HG02852 (cell line): ENCODE measurements around the gene CFB.

Experiments used
- ATAC-seq: cut with Tn5 transposase; IDR thresholded peaks from one replicate; pipeline ENCODE4 v1.9.1; 2021; ENCODE audit warnings: mild to moderate bottlenecking, moderate library complexity; ENCODE audit not compliant: unreplicated experiment

Gene CFB

GRCh38 chr6:31947864-31948263 is 2.0 kb downstream of the CFB start:
- no peak for ATAC-seq

- ATAC-seq, result no peak
Measured at GRCh38 chr6:31948306-31948705, 2.4 kb downstream of the CFB start.

- ATAC-seq, result no peak
Measured at GRCh38 chr6:31948753-31949413, 3.0 kb downstream of the CFB start.

DNA sequence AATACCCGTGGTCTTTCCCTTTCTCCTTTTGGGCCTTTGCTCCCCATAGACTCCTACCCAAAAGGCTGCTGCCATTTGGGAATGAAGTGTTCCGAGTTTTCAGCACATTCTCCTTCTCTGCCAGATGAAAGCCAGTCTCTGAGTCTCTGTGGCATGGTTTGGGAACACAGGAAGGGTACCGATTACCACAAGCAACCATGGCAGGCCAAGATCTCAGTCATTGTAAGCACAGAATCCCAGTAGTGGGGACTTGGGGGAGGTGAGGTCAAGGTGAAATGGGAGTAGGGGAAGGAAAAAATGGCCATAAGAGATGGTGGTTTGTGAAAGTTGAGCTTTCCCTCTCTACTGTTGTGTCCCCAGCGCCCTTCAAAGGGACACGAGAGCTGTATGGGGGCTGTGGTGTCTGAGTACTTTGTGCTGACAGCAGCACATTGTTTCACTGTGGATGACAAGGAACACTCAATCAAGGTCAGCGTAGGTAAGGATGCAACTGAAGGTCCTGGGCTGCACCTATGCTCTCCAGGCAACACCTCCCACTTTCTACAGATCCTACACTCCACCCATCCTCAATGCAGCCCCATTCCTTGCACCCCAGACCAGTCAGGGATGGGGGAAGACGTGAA is 4.1 kb downstream of the CFB start:
- no peak for ATAC-seq

- no peak for ATAC-seq
Measured at GRCh38 chr6:31952140-31952805, 6.4 kb downstream of the CFB start.

- ATAC-seq, result no peak
Measured at GRCh38 chr6:31952890-31953289, 7.0 kb downstream of the CFB start.

- no peak for ATAC-seq
Measured at GRCh38 chr6:31954511-31954910, 8.6 kb downstream of the CFB start.

- no peak for ATAC-seq
Measured at GRCh38 chr6:31956796-31957195, 10.9 kb downstream of the CFB start.

DNA sequence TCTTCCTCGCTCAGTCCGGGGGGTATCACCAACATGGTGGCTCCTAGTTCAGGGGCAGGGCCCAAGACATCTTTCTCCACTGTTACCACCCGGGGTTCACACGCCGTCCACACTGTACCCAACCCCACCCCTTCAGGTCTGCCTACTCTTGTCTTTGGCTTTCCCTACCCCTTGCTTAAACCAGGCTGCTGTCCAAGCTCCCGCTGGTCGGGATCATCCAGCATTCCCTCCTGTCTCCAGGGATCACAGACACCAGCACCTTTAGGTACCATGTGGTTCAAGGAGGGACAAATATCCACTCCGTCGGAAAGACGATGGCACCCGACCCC is 12.5 kb downstream of the CFB start:
- no peak for ATAC-seq

DNA sequence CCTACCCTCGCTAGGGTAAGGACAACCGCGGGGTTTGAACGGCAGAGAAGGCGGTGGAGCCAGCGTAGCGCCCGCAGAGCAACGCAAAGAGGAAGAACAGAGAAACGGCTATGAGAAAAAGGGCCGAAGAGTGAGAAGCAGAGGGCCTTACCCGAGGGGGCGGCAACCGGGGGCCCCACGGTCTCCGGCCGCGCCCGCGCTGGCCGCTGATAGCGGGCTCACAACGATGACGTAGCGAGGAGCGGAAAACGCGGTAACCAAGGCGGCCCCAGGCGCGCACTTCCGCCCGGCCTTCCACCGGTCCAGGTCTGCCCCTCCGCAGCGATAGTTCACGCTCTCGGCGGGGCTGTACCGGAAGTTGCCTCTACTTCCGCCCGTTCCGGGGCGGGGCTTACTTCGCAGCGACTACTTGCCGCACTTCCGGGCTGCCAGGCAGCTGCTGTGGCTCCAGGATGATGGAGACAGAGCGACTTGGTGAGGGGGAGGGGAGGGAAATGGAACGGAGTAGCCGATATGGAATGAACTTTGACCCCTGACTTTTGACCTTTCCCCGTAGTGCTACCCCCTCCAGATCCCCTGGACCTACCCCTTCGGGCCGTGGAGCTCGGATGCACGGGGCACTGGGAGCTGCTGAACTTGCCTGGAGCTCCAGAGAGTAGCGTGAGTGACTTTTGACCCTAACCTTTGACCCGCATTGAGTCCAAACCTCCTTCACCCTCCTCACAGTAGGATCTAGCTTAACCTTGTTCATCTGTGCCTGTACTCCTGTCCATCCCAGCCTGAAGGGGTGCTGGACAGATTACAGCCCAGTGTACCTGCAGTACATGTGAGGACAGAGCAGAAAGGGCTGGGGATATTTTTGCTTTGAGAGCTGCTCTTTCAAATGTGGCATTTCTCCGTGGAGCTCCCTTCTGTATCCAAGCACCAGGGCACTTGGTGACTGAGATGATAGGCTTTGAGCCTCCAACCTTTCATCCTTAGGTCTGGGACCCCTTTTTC is 13.1 kb downstream of the CFB start, which contains the start of the genes NELFE and SKIC2:
Gene NELFE (minus strand): TSS at position 231 of the 999 bp plus-strand sequence. CDS start 525 bp downstream, outside the sequence.
Gene SKIC2 (plus strand): TSS at position 435 of the 999 bp plus-strand sequence. CDS start 18 bp downstream, at position 453.
- ATAC-seq, result peak; percentile 95

- ATAC-seq, result no peak
Measured at GRCh38 chr6:31961616-31962015, 15.7 kb downstream of the CFB start.

DNA sequence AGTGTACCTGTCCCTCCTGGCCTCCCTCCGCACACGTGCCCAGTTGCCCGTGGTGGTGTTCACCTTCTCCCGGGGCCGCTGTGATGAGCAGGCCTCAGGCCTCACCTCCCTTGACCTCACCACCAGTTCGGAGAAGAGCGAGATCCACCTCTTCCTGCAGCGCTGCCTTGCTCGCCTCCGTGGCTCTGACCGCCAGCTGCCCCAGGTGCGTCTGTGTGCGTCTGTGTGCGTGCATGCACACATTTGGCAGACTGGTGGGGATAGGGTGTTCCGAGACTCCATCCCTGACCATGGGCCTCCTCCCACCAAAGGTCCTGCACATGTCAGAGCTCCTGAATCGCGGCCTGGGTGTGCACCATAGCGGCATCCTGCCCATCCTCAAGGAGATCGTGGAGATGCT is 18.0 kb downstream of the CFB start:
- no peak for ATAC-seq

GRCh38 chr6:31965700-31966099 is 19.8 kb downstream of the CFB start:
- no peak for ATAC-seq

GRCh38 chr6:31966506-31966905 is 20.6 kb downstream of the CFB start:
- ATAC-seq, result no peak

DNA sequence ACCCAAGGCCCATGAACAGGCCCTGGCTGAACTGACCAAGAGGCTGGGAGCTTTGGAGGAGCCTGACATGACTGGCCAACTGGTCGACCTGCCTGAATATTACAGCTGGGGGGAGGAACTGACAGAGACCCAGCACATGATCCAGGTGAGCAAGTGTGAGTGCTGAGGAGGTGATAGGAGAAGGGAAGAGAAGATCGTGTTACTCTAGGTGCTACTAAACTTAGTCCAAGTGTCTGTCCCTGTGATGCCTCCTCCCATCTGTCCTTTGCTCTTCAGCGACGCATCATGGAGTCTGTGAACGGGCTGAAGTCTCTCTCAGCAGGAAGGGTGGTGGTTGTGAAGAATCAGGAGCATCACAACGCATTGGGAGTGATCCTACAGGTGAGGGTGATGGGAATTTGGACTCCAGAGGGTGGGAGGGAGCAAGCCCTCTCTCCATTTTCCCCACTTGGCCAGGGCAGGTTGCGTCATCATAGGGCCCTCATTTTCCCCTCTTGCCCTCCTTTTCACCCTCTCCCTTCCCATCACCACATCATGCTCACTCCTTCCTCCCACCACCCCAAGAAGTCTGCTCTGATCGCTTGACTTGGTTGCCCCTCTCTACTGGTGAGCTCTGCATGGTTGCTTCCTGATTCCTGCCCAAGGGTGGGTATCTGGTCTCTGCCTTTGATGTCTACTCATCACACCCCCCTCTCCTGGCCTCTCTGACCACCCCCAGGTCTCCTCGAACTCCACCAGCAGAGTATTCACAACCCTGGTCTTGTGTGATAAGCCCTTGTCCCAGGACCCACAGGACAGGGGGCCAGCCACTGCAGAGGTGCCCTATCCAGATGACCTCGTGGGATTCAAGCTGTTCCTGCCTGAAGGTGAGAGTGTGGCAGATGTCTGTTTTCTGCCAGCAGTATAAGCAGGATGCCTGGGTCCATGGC is 21.4 kb downstream of the CFB start:
- ATAC-seq, result no peak

DNA sequence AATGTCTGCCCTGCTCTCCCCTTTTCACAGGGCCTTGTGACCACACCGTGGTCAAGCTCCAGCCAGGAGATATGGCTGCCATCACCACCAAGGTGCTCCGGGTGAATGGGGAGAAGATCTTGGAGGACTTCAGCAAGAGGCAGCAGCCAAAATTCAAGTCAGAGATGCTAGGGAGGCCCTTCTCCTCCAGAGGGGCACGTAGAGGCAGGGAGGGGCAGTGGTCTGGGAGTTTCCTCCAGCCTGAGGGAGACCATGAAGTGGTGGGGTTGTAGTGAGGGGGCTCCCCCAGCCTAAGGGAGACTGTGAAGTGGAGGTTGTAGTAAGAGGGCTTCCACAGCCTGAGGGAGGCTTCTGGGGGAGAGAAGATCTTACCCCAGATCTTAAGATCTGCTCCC is 22.0 kb downstream of the CFB start:
- ATAC-seq, result no peak

GRCh38 chr6:31968326-31968725 is 22.4 kb downstream of the CFB start:
- ATAC-seq, result no peak

DNA sequence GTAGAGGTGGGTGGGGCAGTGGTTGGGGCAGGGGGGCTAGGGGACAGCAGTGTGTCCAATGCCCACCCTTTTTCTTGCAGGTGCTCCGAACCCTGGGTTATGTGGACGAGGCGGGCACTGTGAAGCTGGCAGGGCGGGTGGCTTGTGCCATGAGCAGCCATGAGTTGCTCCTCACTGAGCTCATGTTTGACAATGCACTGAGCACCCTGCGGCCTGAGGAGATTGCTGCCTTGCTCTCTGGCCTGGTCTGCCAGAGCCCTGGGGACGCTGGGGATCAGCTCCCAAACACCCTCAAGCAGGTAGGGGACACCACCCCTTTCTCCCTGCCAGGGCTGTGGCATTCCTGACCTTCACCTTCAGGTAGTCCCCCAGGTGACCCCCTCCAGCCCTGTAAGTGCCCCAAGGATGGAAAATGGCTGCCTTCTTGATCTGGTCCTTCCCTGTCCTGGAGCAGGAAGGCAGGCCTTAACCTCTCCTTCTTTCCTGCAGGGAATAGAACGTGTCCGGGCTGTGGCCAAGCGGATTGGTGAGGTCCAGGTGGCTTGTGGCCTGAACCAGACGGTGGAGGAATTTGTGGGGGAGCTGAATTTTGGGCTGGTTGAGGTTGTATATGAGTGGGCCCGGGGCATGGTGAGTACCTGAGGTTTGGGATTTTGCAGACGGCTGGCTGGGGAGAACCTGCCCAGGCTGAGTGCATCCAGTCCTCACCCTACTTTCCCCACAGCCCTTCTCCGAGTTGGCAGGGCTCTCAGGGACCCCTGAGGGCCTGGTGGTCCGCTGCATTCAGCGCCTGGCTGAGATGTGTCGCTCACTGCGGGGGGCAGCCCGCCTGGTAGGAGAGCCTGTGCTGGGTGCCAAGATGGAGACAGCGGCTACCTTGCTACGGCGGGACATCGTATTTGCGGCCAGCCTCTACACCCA is 23.2 kb downstream of the CFB start:
- no peak for ATAC-seq
